HG03342 (cell line): ENCODE results near the gene XPOT.

ENCODE experiments used
- ATAC-seq: cut with Tn5 transposase; IDR thresholded peaks from one replicate; pipeline ENCODE4 v1.9.1; 2021; ENCODE audit warnings: mild to moderate bottlenecking, moderate library complexity; ENCODE audit not compliant: unreplicated experiment

The XPOT gene

GRCh38 chr12:64419696-64420095, 15.5 kb downstream of the XPOT start:
- ATAC-seq: no peak

GRCh38 chr12:64427988-64428387, 23.8 kb downstream of the XPOT start:
- no peak for ATAC-seq

GRCh38 chr12:64428956-64429355, 24.8 kb downstream of the XPOT start:
- ATAC-seq: no peak

- ATAC-seq: no peak
Measured at GRCh38 chr12:64430886-64431285, 26.7 kb downstream of the XPOT start.

GRCh38 chr12:64431791-64432190, 27.6 kb downstream of the XPOT start:
- ATAC-seq: no peak

GRCh38 chr12:64433915-64434314, 29.7 kb downstream of the XPOT start:
- ATAC-seq: no peak

- no peak for ATAC-seq
Measured at GRCh38 chr12:64440100-64440499, 35.9 kb downstream of the XPOT start.

GRCh38 chr12:64445490-64445889, 41.3 kb downstream of the XPOT start:
- no peak for ATAC-seq

- ATAC-seq: no peak
Measured at GRCh38 chr12:64446295-64446694, 42.1 kb downstream of the XPOT start.

GRCh38 chr12:64450057-64450640, 46.0 kb downstream of the XPOT start:
- ATAC-seq: no peak

- ATAC-seq: no peak
Measured at GRCh38 chr12:64450711-64451486, 46.7 kb downstream of the XPOT start.

GRCh38 chr12:64451687-64452558, 47.7 kb downstream of the XPOT start, which contains the start of gene TBK1:
Gene TBK1 (plus strand): TSS chr12:64452120. CDS start chr12:64455871, 3,751 bp downstream.
- peak; percentile 87 for ATAC-seq

GRCh38 chr12:64452559-64453329, 48.6 kb downstream of the XPOT start:
- ATAC-seq: no peak

- no peak for ATAC-seq
Measured at GRCh38 chr12:64455506-64455905, 51.3 kb downstream of the XPOT start.

GRCh38 chr12:64456119-64456518, 51.9 kb downstream of the XPOT start:
- no peak for ATAC-seq

GRCh38 chr12:64457032-64457431, 52.8 kb downstream of the XPOT start:
- ATAC-seq: no peak

GRCh38 chr12:64457466-64457865, 53.3 kb downstream of the XPOT start:
- ATAC-seq: no peak

- ATAC-seq: no peak
Measured at GRCh38 chr12:64457923-64458322, 53.7 kb downstream of the XPOT start.

GRCh38 chr12:64459394-64459891, 55.3 kb downstream of the XPOT start:
- no peak for ATAC-seq

GRCh38 chr12:64461634-64462414, 57.6 kb downstream of the XPOT start:
- no peak for ATAC-seq
